GM23338 (cell line): ENCODE data around the gene SCN11A. TPM values are rescaled to one million over a fixed set of nuclear protein-coding genes. Genes with fewer than 3 reads are reported as not detected.

Experiments used
- ATAC-seq: fragments of 200-7000 bp; cut with Tn5 transposase; 3 replicates; pipeline ENCODE4 v1.9.1; 2020
- DNase-seq: peaks from one replicate; pipeline ENCODE4 v3.0.0-alpha.2; 2015; ENCODE audit warnings: low spot score
- H2AFZ ChIP-seq: fragments of 200-600 bp; sonication (generic); 2 replicates; pipeline ENCODE4 v1.8.0; 2016; ENCODE audit warnings: antibody characterized with exemption, mild to moderate bottlenecking, moderate library complexity
- H3F3A ChIP-seq: fragments of 200-600 bp; sonication (generic); replicated peaks from 2 replicates; pipeline ENCODE4 v1.8.0; 2017; ENCODE audit warnings: antibody characterized with exemption, mixed run types, low read depth
- H3K27ac ChIP-seq: fragments of 200-600 bp; sonication (generic); 2 replicates; pipeline ENCODE4 v1.6.1; 2016; ENCODE audit warnings: low read depth
- H3K27me3 ChIP-seq: fragments of 200-600 bp; sonication (generic); 2 replicates; pipeline ENCODE4 v1.8.0; 2016; ENCODE audit warnings: mild to moderate bottlenecking, mixed run types, moderate library complexity; ENCODE audit not compliant: insufficient read depth
- H3K36me3 ChIP-seq: fragments of 200-600 bp; sonication (generic); 2 replicates; pipeline ENCODE4 v1.8.0; 2016; ENCODE audit warnings: mild to moderate bottlenecking; ENCODE audit not compliant: insufficient read depth
- H3K4me1 ChIP-seq: fragments of 200-600 bp; sonication (generic); 2 replicates; pipeline ENCODE4 v1.8.0; 2016; ENCODE audit warnings: mild to moderate bottlenecking, moderate library complexity; ENCODE audit not compliant: insufficient read depth
- H3K4me2 ChIP-seq: fragments of 200-600 bp; sonication (generic); 2 replicates; pipeline ENCODE4 v1.7.1; 2017; ENCODE audit warnings: mixed run types
- H3K4me3 ChIP-seq: fragments of 200-600 bp; sonication (generic); 2 replicates; pipeline ENCODE4 v1.6.1; 2016; ENCODE audit warnings: mixed run types
- H3K79me2 ChIP-seq: fragments of 200-600 bp; sonication (generic); replicated peaks from 2 replicates; pipeline ENCODE4 v1.8.0; 2017; ENCODE audit warnings: mild to moderate bottlenecking; ENCODE audit not compliant: insufficient read depth
- H3K9me2 ChIP-seq: fragments of 200-600 bp; sonication (generic); 2 replicates; pipeline ENCODE4 v1.8.0; 2017; ENCODE audit not compliant: insufficient read depth
- H4K20me1 ChIP-seq: fragments of 200-600 bp; sonication (generic); replicated peaks from 2 replicates; pipeline ENCODE4 v1.8.0; 2017; ENCODE audit warnings: mild to moderate bottlenecking; ENCODE audit not compliant: insufficient read depth
- H3K27ac Mint-ChIP-seq: 2 replicates; pipeline ENCODE4 v1.8.0; 2020; ENCODE audit warnings: inconsistent platforms, mild to moderate bottlenecking, moderate library complexity, mixed read lengths
- H3K27me3 Mint-ChIP-seq: 3 replicates; pipeline ENCODE4 v1.8.0; 2022; ENCODE audit warnings: low read depth, mild to moderate bottlenecking, moderate library complexity, mixed read lengths, inconsistent platforms; ENCODE audit not compliant: insufficient read depth, poor library complexity
- H3K36me3 Mint-ChIP-seq: 3 replicates; pipeline ENCODE4 v1.8.0; 2021; ENCODE audit warnings: low read depth, mild to moderate bottlenecking, inconsistent platforms, moderate library complexity, mixed read lengths
- H3K4me1 Mint-ChIP-seq: 3 replicates; pipeline ENCODE4 v1.8.0; 2020; ENCODE audit warnings: mild to moderate bottlenecking, inconsistent platforms, mixed read lengths
- H3K4me3 Mint-ChIP-seq: 3 replicates; pipeline ENCODE4 v1.8.0; 2021; ENCODE audit warnings: moderate library complexity, mild to moderate bottlenecking, inconsistent platforms, mixed read lengths
- H3K9me3 Mint-ChIP-seq: 3 replicates; pipeline ENCODE4 v1.8.0; 2020; ENCODE audit warnings: moderate library complexity, mild to moderate bottlenecking, inconsistent platforms, mixed read lengths
- CTCF ChIP-seq, 2 experiments: fragments of 200-600 bp in 1 of 2; sonication (generic) in 1 of 2; conservative IDR thresholded peaks; 2 replicates each; pipeline versions ENCODE4 v1.5.1 to v1.6.1; 2016 to 2017; ENCODE audit warnings: antibody characterized with exemption in 2 of 2, low read depth in 2 of 2, mild to moderate bottlenecking in 2 of 2, moderate library complexity in 1 of 2
- EZH2 ChIP-seq: fragments of 200-600 bp; sonication (generic); IDR thresholded peaks from one replicate; pipeline ENCODE4 v1.8.0; 2017; ENCODE audit warnings: antibody characterized with exemption, mild to moderate bottlenecking, low read depth; ENCODE audit not compliant: unreplicated experiment
- POLR2AphosphoS5 ChIP-seq: IDR thresholded peaks from 2 replicates; pipeline ENCODE4 v1.6.1; 2016; ENCODE audit warnings: antibody characterized with exemption, low read depth
- STAT1 ChIP-seq: IDR thresholded peaks from one replicate; pipeline ENCODE4 v1.6.1; 2016; ENCODE audit warnings: antibody characterized with exemption; ENCODE audit not compliant: unreplicated experiment
- ZNF462 ChIP-seq: fragments of 250-450 bp; sonication (Bioruptor Pico); IDR thresholded peaks from 2 replicates; pipeline ENCODE4 v1.5.0; 2020; ENCODE audit warnings: mild to moderate bottlenecking, moderate library complexity
- polyA plus RNA-seq: library from polyadenylated mRNA; unstranded; fragments of >200 nt; fragmentation: Nextera tagmentation; extraction: Ambion mirVana; gene quantifications from 2 replicates; pipeline ENCODE4 v1.2.1, GENCODE V29; 2016
- total RNA-seq: library from RNA; depleted of rRNA; stranded (reverse); fragments of >200 nt; shearing (Covaris generic); gene quantifications from 2 replicates; pipeline ENCODE4 v1.2.3, GENCODE V29; 2014
- TF ChIP-seq, protein P1 (sequence below): IDR thresholded peaks from one replicate; pipeline ENCODE4 v1.6.1; 2018; ENCODE audit warnings: antibody characterized with exemption; ENCODE audit not compliant: unreplicated experiment

The SCN11A gene
- total and polyA plus RNA-seq, 2 experiments from 2014 or later, result 0.05 to 0.14 TPM

GRCh38 chr3:39100500-39100886 is 48.7 kb upstream of the SCN11A start (continued):
- no peak for TF ChIP-seq ZNF462 (CRISPR knock-in tag)
- no peak for TF ChIP-seq CTCF (conservative IDR thresholded peaks at IDR 0.05; ENCODE audit: low read depth in 2 of 2)

- H3F3A ChIP-seq, result no peaks in the 10 kb centered on the region
- peaks cover 29% of the 10 kb centered on the region for H3K36me3 Mint-ChIP-seq
- H3K27me3 Mint-ChIP-seq, result peaks cover 4% of the 10 kb centered on the region
- ATAC-seq, result no peak
- H2AFZ ChIP-seq, result no peak overlapping the region
- no peaks in the 10 kb centered on the region for H3K27me3 ChIP-seq
- no peak for DNase-seq
- no peaks in the 10 kb centered on the region for H3K79me2 ChIP-seq
- TF ChIP-seq, protein P1, sequence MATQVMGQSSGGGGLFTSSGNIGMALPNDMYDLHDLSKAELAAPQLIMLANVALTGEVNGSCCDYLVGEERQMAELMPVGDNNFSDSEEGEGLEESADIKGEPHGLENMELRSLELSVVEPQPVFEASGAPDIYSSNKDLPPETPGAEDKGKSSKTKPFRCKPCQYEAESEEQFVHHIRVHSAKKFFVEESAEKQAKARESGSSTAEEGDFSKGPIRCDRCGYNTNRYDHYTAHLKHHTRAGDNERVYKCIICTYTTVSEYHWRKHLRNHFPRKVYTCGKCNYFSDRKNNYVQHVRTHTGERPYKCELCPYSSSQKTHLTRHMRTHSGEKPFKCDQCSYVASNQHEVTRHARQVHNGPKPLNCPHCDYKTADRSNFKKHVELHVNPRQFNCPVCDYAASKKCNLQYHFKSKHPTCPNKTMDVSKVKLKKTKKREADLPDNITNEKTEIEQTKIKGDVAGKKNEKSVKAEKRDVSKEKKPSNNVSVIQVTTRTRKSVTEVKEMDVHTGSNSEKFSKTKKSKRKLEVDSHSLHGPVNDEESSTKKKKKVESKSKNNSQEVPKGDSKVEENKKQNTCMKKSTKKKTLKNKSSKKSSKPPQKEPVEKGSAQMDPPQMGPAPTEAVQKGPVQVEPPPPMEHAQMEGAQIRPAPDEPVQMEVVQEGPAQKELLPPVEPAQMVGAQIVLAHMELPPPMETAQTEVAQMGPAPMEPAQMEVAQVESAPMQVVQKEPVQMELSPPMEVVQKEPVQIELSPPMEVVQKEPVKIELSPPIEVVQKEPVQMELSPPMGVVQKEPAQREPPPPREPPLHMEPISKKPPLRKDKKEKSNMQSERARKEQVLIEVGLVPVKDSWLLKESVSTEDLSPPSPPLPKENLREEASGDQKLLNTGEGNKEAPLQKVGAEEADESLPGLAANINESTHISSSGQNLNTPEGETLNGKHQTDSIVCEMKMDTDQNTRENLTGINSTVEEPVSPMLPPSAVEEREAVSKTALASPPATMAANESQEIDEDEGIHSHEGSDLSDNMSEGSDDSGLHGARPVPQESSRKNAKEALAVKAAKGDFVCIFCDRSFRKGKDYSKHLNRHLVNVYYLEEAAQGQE, result no peak
- TF ChIP-seq CTCF (conservative IDR thresholded peaks at IDR 0.05; ENCODE audit: low read depth in 2 of 2), result no peak
- no peak for TF ChIP-seq STAT1
- TF ChIP-seq EZH2, result no peak
- TF ChIP-seq POLR2AphosphoS5, result no peak
- H4K20me1 ChIP-seq, result peaks cover 5% of the 10 kb centered on the region; the same call in 1 of the 2 replicates
- H3K4me2 ChIP-seq, result no peak overlapping the region
- no peaks in the 10 kb centered on the region for H3K4me1 ChIP-seq
- peaks cover 7% of the 10 kb centered on the region for H3K4me1 Mint-ChIP-seq
- H3K9me2 ChIP-seq, result no peaks in the 10 kb centered on the region
- no peak overlapping the region for H3K27ac Mint-ChIP-seq
- peaks cover 1% of the 10 kb centered on the region for H3K36me3 ChIP-seq
- no peak overlapping the region for H3K4me3 ChIP-seq
- no peak overlapping the region for H3K27ac ChIP-seq
- H3K4me3 Mint-ChIP-seq, result no peak overlapping the region
- no peaks in the 10 kb centered on the region for H3K9me3 Mint-ChIP-seq
Observed at GRCh38 chr3:39099738-39100499, 48.2 kb upstream of the SCN11A start.
